ENCODE measurements around the gene MTARC1. TPM values are rescaled to one million over a fixed set of nuclear protein-coding genes. Genes with fewer than 3 reads are reported as not detected.
A peak's percentile ranks its signal among the peaks of the same experiment; 100 is the strongest.

MTARC1 gene
- total and polyA plus RNA-seq, 7 donors: 5.3 to 31.4 (median 11.2) TPM

DNA sequence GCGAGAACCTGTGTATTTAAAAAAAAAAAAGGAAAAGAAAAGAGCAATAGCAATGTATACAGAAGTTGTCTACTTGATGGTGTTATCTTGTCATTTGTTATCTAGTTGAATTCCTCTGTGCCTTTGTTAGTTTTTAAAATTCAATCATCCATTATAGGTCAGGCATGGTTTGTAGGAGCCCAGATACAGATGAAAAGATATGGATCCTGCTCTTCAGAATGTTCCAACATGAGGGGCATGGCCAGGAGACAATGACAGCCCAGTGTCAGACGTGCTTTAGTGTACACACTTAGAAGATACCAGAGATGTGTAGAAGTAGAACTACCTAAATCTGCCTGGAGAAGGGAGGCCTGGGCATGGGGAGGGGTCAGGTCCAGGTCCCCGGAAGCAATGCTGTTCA is 22.0 kb upstream of the MTARC1 start:
- H3K36me3 ChIP-seq: peaks cover 0 to 53% (median 16%) of the 10 kb centered on the region in 4 donors
- intact Hi-C loops (cut with DNase I): no loop called here
- no peaks in the 10 kb centered on the region for H3K9me3 ChIP-seq
- 90 to 92% methylated on average over 3 of the region's 3 CpGs for WGBS, 2 donors
- peaks cover 0 to 8% (median 3%) of the 10 kb centered on the region in 4 donors for H3K4me1 ChIP-seq
- DNase-seq: no peak
- H3K27me3 ChIP-seq: no peaks in the 10 kb centered on the region
- no peak overlapping the region for H3K27ac ChIP-seq
- H3K4me3 ChIP-seq: no peak overlapping the region
- TF ChIP-seq POLR2A (IDR thresholded peaks at IDR 0.05): no peak
- no peak for TF ChIP-seq EP300 (IDR thresholded peaks at IDR 0.05)
- TF ChIP-seq, protein P1, sequence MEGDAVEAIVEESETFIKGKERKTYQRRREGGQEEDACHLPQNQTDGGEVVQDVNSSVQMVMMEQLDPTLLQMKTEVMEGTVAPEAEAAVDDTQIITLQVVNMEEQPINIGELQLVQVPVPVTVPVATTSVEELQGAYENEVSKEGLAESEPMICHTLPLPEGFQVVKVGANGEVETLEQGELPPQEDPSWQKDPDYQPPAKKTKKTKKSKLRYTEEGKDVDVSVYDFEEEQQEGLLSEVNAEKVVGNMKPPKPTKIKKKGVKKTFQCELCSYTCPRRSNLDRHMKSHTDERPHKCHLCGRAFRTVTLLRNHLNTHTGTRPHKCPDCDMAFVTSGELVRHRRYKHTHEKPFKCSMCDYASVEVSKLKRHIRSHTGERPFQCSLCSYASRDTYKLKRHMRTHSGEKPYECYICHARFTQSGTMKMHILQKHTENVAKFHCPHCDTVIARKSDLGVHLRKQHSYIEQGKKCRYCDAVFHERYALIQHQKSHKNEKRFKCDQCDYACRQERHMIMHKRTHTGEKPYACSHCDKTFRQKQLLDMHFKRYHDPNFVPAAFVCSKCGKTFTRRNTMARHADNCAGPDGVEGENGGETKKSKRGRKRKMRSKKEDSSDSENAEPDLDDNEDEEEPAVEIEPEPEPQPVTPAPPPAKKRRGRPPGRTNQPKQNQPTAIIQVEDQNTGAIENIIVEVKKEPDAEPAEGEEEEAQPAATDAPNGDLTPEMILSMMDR (IDR thresholded peaks at IDR 0.05): no peak
- no peak for TF ChIP-seq POLR2AphosphoS5 (IDR thresholded peaks at IDR 0.05)

DNA sequence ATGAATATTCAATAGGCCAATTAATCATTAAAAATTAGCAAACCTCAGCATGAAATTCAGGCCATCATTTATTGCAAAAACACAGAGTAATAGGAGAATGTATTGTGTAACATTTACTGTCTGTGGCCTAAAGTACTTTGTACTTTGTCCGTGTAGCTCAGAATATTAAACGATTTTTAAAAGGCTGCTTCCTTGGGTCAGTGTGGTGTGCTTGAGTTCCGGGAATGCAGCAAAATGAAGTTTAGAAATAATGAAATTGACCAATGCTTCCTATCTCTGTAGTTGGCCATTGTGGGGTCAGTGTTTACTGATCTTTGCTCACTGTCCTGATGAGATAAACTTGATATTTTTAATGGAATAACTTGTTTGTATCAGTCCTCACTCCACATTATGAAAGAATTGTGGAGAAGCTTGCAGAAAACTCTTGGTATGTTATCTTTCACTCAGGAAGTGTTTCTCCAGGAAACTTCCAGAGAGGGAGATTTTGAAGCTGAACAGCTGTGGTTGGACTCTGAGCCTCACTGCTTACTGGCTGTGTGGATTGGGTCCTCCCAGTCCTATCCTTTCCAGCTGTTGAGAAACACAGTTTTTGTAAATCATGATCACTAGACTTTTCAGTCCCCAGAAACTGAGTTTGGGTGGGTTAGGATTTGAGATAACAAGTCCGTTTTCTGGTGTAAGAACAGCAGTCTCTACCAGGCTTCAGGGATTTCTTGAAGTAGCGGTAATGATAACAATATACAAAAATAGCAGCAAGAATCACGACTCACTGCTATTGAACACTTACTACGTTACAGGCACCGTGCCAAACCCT is 19.2 kb upstream of the MTARC1 start:
- Histone ChIP-seq H3K4me1 (peaks cover 0 to 8% (median 3%) of the 10 kb centered on the region in 4 donors), H3K27ac (peak overlapping the region; percentile 7 to 62 (median 52)), H3K9me3 (no peaks in the 10 kb centered on the region), H3K27me3 (no peaks in the 10 kb centered on the region), H3K36me3 (peaks cover 0 to 62% (median 14%) of the 10 kb centered on the region in 4 donors), H3K4me3 (no peak overlapping the region)
- DNase-seq: peak; percentile 79
- intact Hi-C loops (cut with DNase I): no loop called here
- WGBS, 2 donors: 50 to 61% methylated on average over 8 of the region's 8 CpGs
- TF ChIP-seq POLR2A (IDR thresholded peaks at IDR 0.05): no peak
- peak in 1 of 4 donors; percentile 13 for TF ChIP-seq POLR2AphosphoS5 (IDR thresholded peaks at IDR 0.05)
- TF ChIP-seq, protein P1 (IDR thresholded peaks at IDR 0.05): no peak
- no peak for TF ChIP-seq EP300 (IDR thresholded peaks at IDR 0.05)

DNA sequence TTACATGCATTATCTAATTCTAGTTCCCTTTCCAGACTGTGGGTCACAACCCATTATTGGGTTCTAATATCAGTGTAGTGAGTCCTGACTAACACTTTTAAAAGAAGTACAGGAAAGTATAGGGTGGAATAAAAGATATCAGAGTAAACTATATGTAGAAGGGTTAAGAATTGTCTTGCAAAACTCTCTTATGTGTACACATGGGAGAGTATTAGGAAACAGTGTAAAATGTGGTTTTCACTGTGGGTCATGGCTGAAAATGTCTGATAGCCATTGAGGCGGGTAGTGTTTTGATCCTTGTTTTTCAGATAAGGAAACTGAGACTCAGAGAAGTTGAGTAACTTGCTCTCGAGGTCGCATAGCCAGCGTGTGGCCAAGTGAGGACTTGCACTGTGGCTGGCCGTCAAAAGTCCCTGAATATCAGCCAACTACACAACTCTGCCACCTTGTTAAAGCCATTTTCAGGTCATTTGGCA is 18.5 kb upstream of the MTARC1 start:
- Histone ChIP-seq H3K4me1 (peaks cover 0 to 8% (median 3%) of the 10 kb centered on the region in 4 donors), H3K4me3 (no peak overlapping the region), H3K9me3 (no peaks in the 10 kb centered on the region), H3K27me3 (no peaks in the 10 kb centered on the region), H3K36me3 (peaks cover 0 to 55% (median 13%) of the 10 kb centered on the region in 4 donors), H3K27ac (peak overlapping the region; percentile 7 to 62 (median 52))
- intact Hi-C loops (cut with DNase I): no loop called here
- no peak for TF ChIP-seq POLR2A (IDR thresholded peaks at IDR 0.05)
- TF ChIP-seq, protein P1 (IDR thresholded peaks at IDR 0.05): no peak
- TF ChIP-seq POLR2AphosphoS5 (IDR thresholded peaks at IDR 0.05): no peak
- no peak for TF ChIP-seq EP300 (IDR thresholded peaks at IDR 0.05)
- WGBS, 2 donors: 72 to 89% methylated on average over 5 of the region's 5 CpGs
- no peak for DNase-seq

DNA sequence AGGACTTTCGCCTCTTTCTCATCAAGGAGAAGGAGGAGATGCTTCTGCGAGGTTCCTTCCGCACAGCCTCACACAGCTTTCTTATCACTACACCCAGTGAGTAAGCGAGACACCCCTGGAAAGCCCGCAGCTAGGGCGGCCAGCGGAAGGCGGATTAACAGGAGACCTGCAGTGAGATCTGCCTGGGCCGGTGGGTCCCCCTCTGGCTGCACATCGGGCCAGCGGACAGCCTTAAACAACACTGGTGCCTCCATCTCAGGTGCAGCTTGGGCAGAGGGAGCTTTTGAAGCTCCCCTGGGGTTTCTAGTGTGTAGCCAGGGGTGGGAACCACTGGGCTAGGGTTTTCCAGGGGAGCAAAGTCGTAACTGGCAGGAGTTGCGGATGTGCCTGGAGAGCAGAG is 17.5 kb upstream of the MTARC1 start:
- no peak for DNase-seq
- WGBS, 2 donors: 94 to 98% methylated on average over 13 of the region's 13 CpGs
- intact Hi-C loops (cut with DNase I): no loop called here
- H3K27ac ChIP-seq: no peak overlapping the region
- H3K4me3 ChIP-seq: no peak overlapping the region
- TF ChIP-seq, protein P1 (IDR thresholded peaks at IDR 0.05): no peak
- TF ChIP-seq EP300 (IDR thresholded peaks at IDR 0.05) (no peak), POLR2AphosphoS5 (IDR thresholded peaks at IDR 0.05) (no peak), POLR2A (IDR thresholded peaks at IDR 0.05) (no peak)
- H3K27me3 ChIP-seq: no peaks in the 10 kb centered on the region
- peaks cover 0 to 46% (median 9%) of the 10 kb centered on the region in 4 donors for H3K36me3 ChIP-seq
- no peaks in the 10 kb centered on the region for H3K9me3 ChIP-seq
- peaks cover 0 to 8% (median 3%) of the 10 kb centered on the region in 4 donors for H3K4me1 ChIP-seq
